Epithelial cell of proximal tubule (primary cell): Measurements from ENCODE around the gene KIF3C. TPM values are rescaled to one million over a fixed set of nuclear protein-coding genes. Genes with fewer than 3 reads are reported as not detected.

Experiments
- DNase-seq: peaks from one replicate; pipeline ENCODE4 v3.0.0-alpha.2; 2011; ENCODE audit warnings: low read depth
- H3K4me3 ChIP-seq: 2 replicates; pipeline ENCODE4 v1.5.1; 2011; ENCODE audit warnings: low read depth, mild to moderate bottlenecking, low read length
- CTCF ChIP-seq: conservative IDR thresholded peaks from 2 replicates; pipeline ENCODE4 v1.5.1; 2012; ENCODE audit warnings: low read depth, mild to moderate bottlenecking, low read length
- total RNA-seq: library from RNA; depleted of rRNA; stranded (reverse); fragments of >200 nt; gene quantifications from 2 replicates; pipeline ENCODE4 v1.2.3, GENCODE V29; 2015

KIF3C gene
- total RNA-seq, 1 donor from 2014 or later, result 30.1 TPM

DNA sequence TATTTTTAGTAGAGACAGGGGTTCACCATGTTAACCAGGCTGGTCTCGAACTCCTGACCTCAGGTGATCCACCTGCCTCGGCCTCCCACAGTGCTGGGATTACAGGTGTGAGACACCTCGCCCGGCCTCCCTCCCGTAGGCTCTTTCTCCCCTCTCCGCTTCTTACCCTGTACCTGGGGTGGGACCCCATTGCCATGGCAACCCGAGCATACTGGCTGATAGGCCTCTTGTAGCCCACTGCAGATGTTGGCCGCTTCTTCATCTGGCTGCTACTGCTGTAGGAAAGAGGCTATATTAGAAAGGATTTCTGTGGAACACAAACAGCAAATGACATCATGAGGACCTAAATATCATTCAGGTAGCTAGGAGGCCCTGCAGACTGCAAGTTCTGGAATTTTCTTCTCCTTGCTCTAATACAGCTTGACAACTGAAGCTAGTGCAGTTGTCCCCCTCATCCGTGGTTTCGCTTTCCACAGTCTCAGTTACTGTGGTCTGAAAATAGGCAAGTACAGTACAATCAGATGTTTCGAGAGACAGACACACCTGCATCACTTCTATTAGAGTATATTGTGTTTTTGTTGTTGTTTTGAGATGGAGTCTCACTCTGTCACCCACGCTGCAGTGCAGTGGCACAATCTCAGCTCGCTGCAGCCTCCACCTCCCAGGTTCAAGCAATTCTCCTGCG lies 52.4 kb downstream of the KIF3C start:
- H3K4me3 ChIP-seq, result no peak overlapping the region
- TF ChIP-seq CTCF, result no peak
- no peak for DNase-seq

- no peak for TF ChIP-seq CTCF
- no peak for DNase-seq
- H3K4me3 ChIP-seq, result no peak overlapping the region
Measured at GRCh38 chr2:25928668-25929067, 53.6 kb downstream of the KIF3C start.

DNA sequence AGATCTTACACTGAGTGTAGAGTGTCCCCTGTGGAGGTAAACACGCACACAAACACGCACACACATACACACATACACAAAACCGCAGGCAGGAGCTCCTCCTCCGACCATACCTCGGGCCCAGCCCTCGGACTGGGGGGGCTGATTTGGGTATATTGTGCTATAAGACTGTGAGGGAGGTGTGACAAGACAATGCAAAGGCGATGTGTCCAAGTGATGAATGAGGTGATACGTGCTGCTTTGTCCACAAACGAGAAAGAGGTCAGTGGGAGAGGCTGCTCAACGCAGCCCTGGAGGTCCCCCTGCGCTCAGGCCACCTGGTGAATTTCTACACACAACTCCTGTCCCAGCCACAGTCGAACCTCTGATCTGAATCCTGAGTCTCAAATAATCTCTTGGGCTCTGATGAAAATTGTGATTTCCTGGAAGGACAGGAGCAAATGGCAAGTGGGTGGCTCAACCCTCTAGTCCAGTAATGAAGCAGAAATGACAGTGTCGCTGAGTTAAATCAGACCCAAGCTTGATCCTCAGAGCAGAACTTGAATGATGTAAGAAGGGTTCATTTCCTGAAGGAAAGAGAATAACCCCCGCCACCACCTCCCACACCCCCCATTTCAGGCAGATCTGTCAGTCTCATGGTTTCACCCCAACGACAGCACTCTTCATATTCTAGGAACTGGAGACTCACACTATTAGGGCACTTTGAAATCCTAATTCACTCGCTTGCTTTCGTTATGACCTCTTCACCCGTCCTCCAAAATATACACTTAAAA lies 55.1 kb downstream of the KIF3C start:
- TF ChIP-seq CTCF, result no peak

DNA sequence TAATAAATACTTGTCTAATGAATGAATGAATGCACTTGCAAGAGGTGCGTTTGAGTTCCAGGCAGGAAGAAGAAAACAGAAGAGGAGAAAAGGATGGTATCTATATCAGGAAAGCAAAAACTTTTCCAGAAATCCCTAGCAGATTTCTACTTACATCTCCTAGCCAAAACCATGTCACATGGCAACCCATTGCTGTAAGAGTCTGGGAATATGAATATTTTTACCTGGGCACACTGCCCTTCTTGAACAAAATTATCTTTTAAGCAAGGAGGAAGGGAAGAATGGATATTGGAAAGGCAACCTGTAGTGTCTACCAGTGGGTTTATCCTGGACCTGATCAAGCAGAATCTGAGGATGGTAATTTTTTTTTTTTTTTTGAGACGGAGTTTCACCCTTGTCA lies 59.8 kb downstream of the KIF3C start:
- no peak for DNase-seq
- no peak for TF ChIP-seq CTCF
- H3K4me3 ChIP-seq, result no peak overlapping the region

More for the DNA sequence above, 55.1 kb downstream of the KIF3C start:
- DNase-seq, result no peak
- no peak overlapping the region for H3K4me3 ChIP-seq

DNA sequence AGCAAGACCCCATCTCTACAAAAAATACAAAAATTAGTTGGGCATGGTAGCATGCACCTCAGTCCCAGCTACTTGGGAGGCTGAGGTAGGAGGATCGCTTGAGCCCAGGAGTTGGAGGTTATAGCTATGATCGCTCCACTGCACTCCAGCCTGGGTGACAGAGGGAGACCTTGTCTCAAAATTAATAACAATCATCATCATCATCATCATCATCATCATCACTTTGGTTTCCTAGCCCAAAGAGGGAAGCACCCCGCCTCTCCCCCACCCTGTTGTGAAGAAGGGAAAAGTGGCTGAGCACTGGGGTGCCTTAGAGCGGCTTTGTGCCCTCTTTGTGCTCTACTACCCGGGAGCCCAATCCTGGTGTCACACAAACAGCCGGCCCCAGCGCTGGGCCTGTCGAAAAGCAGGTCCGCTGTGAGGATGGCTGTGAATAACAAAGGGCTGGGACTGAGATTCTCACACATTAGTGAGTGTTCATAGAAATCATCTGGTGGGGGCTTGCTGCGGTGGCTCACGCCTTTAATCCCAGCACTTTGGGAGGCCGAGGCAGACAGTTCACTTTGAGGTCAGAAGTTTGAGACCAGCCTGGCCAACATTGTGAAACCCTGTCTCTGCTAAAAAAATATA lies 61.4 kb downstream of the KIF3C start:
- no peak overlapping the region for H3K4me3 ChIP-seq
- no peak for TF ChIP-seq CTCF
- no peak for DNase-seq

DNA sequence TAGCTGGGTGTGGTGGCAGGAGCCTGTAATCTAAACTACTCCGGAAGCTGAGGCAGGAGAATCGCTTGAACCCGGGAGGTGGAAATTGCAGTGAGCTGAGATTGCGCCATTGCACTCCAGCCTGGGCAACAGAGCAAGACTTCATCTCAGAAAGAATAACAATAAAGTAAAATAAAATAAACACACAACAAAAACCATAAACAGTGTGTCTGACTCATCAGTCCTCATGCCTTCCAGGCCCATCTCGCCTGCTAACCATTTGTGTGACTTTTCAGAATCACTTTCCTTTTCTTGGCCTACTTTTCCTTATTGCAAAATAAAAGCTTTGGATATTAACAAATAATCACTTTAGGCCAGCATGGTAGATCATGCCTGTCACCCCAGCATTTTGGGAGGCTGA lies 62.0 kb downstream of the KIF3C start:
- H3K4me3 ChIP-seq, result no peak overlapping the region
- TF ChIP-seq CTCF, result no peak
- no peak for DNase-seq
